Large intestine (tissue), 3 donors: ENCODE results near the gene GLYR1. TPM values are rescaled to one million over a fixed set of nuclear protein-coding genes. Genes with fewer than 3 reads are reported as not detected.

Experiments used
- DNase-seq, 2 donors: peaks; one replicate each; pipeline versions ENCODE4 v3.0.0 to v3.0.0-alpha.2; 2013
- H3K27ac ChIP-seq: one replicate; pipeline ENCODE4 v1.5.1; 2013; ENCODE audit warnings: low read length
- H3K27me3 ChIP-seq: 2 replicates; pipeline ENCODE4 v1.6.1; 2013; ENCODE audit warnings: low read length; ENCODE audit not compliant: control insufficient read depth, insufficient read depth
- H3K36me3 ChIP-seq: 2 replicates; pipeline ENCODE4 v1.6.1; 2013; ENCODE audit warnings: low read length; ENCODE audit not compliant: control insufficient read depth, insufficient read depth
- H3K4me1 ChIP-seq: one replicate; pipeline ENCODE4 v1.6.1; 2013; ENCODE audit warnings: low read length; ENCODE audit not compliant: control insufficient read depth, insufficient read depth
- H3K4me3 ChIP-seq: one replicate; pipeline ENCODE4 v1.5.1; 2013; ENCODE audit warnings: low read length
- H3K9me3 ChIP-seq: one replicate; pipeline ENCODE4 v1.6.1; 2013; ENCODE audit warnings: mild to moderate bottlenecking, low read depth, low read length, moderate library complexity; ENCODE audit not compliant: control insufficient read depth
- WGBS: methylation state at CpG from one replicate; pipeline ENCODE4 v1.1.5; 2013; ENCODE audit warnings: low lambda C conversion rate; ENCODE audit not compliant: insufficient coverage; 5-methylcytosine and 5-hydroxymethylcytosine counted together
- polyA plus RNA-seq: library from polyadenylated mRNA; unstranded; fragments of 120-200 nt; gene quantifications from one replicate; pipeline ENCODE4 v1.2.1, GENCODE V29; 2013

The GLYR1 gene
- polyA plus RNA-seq, 1 donor, result 102 TPM

GRCh38 chr16:4777339-4778049 is 69.6 kb downstream of the GLYR1 start:
- Histone ChIP-seq H3K27ac (no peak overlapping the region), H3K4me3 (no peak overlapping the region), H3K9me3 (no peaks in the 10 kb centered on the region), H3K4me1 (no peaks in the 10 kb centered on the region), H3K27me3 (no peaks in the 10 kb centered on the region), H3K36me3 (no peaks in the 10 kb centered on the region)
- no peak for DNase-seq
- WGBS, result no CpG with 5 or more reads among the region's 17 CpGs

GRCh38 chr16:4776141-4776705 is 70.9 kb downstream of the GLYR1 start:
- H3K9me3 ChIP-seq, result no peaks in the 10 kb centered on the region
- H3K4me1 ChIP-seq, result no peaks in the 10 kb centered on the region
- DNase-seq, result no peak
- H3K36me3 ChIP-seq, result no peaks in the 10 kb centered on the region
- H3K27me3 ChIP-seq, result no peaks in the 10 kb centered on the region
- H3K27ac ChIP-seq, result no peak overlapping the region
- no CpG with 5 or more reads among the region's 2 CpGs for WGBS
- H3K4me3 ChIP-seq, result no peak overlapping the region

- no peaks in the 10 kb centered on the region for H3K27me3 ChIP-seq
- DNase-seq, result no peak
- H3K4me3 ChIP-seq, result no peak overlapping the region
- H3K36me3 ChIP-seq, result no peaks in the 10 kb centered on the region
- H3K27ac ChIP-seq, result no peak overlapping the region
- no peaks in the 10 kb centered on the region for H3K9me3 ChIP-seq
- WGBS, result no CpG with 5 or more reads among the region's 13 CpGs
- no peaks in the 10 kb centered on the region for H3K4me1 ChIP-seq
These were observed 72.1 kb downstream of the GLYR1 start for GRCh38 chr16:4775005-4775404.

- no CpG with 5 or more reads among the region's 5 CpGs for WGBS
These were observed 74.7 kb downstream of the GLYR1 start for GRCh38 chr16:4772351-4772750.

GRCh38 chr16:4771646-4772045 is 75.4 kb downstream of the GLYR1 start:
- Histone ChIP-seq H3K27ac (no peak overlapping the region), H3K9me3 (no peaks in the 10 kb centered on the region), H3K36me3 (no peaks in the 10 kb centered on the region), H3K4me3 (no peak overlapping the region), H3K4me1 (peaks cover 10% of the 10 kb centered on the region), H3K27me3 (no peaks in the 10 kb centered on the region)
- DNase-seq, result no peak
- no CpG with 5 or more reads among the region's 3 CpGs for WGBS

More at GRCh38 chr16:4772351-4772750, 74.7 kb downstream of the GLYR1 start:
- Histone ChIP-seq H3K36me3 (no peaks in the 10 kb centered on the region), H3K4me3 (no peak overlapping the region), H3K4me1 (peaks cover 10% of the 10 kb centered on the region), H3K9me3 (no peaks in the 10 kb centered on the region), H3K27ac (no peak overlapping the region), H3K27me3 (no peaks in the 10 kb centered on the region)
- no peak for DNase-seq

- H3K27ac ChIP-seq, result no peak overlapping the region
- no peaks in the 10 kb centered on the region for H3K9me3 ChIP-seq
- peaks cover 19% of the 10 kb centered on the region for H3K4me1 ChIP-seq
- no peaks in the 10 kb centered on the region for H3K27me3 ChIP-seq
- no peak for DNase-seq
- H3K36me3 ChIP-seq, result peaks cover 3% of the 10 kb centered on the region
- whole genome bisulfite sequencing, result 100% methylated on average over 1 of the region's 7 CpGs
- peak overlapping the region; percentile 63 for H3K4me3 ChIP-seq
These were observed 77.8 kb downstream of the GLYR1 start for GRCh38 chr16:4769306-4769638.

GRCh38 chr16:4768549-4769305 is 78.4 kb downstream of the GLYR1 start:
- peak; percentile 96 to 97 for DNase-seq
- H3K36me3 ChIP-seq, result peaks cover 7% of the 10 kb centered on the region
- H3K9me3 ChIP-seq, result no peaks in the 10 kb centered on the region
- no peaks in the 10 kb centered on the region for H3K27me3 ChIP-seq
- H3K4me3 ChIP-seq, result peak overlapping the region; percentile 63
- peak overlapping the region; percentile 79 for H3K27ac ChIP-seq
- no CpG with 5 or more reads among the region's 48 CpGs for WGBS
- H3K4me1 ChIP-seq, result peaks cover 19% of the 10 kb centered on the region

- no peak for DNase-seq
- H3K36me3 ChIP-seq, result peaks cover 15% of the 10 kb centered on the region
- H3K9me3 ChIP-seq, result no peaks in the 10 kb centered on the region
- H3K4me3 ChIP-seq, result peak overlapping the region; percentile 63
- 100% methylated on average over 1 of the region's 17 CpGs for WGBS
- peaks cover 19% of the 10 kb centered on the region for H3K4me1 ChIP-seq
- H3K27ac ChIP-seq, result peak overlapping the region; percentile 79
- H3K27me3 ChIP-seq, result no peaks in the 10 kb centered on the region
These were observed 79.1 kb downstream of the GLYR1 start for GRCh38 chr16:4767872-4768548.

- WGBS, result 0% methylated on average over 1 of the region's 72 CpGs
- peak; percentile 97 to 98 for DNase-seq
- peak within 1 kb of the TSS; percentile 79 for H3K27ac ChIP-seq
- peaks cover 19% of the 10 kb centered on the region for H3K4me1 ChIP-seq
- H3K36me3 ChIP-seq, result peaks cover 24% of the 10 kb centered on the region
- H3K4me3 ChIP-seq, result peak within 1 kb of the TSS; percentile 75
- H3K27me3 ChIP-seq, result no peaks in the 10 kb centered on the region
- no peaks in the 10 kb centered on the region for H3K9me3 ChIP-seq
These were observed 80.0 kb downstream of the GLYR1 start, which contains the start of gene ZNF500 for GRCh38 chr16:4766875-4767628. TSS of gene ZNF500 (minus strand) at chr16:4767162. CDS start at chr16:4765978, 1,184 bp downstream.
